IPS-15b (cell line): ENCODE results near the gene SENP3.

Experiments used
- H3K27me3 ChIP-seq: one replicate; pipeline ENCODE4 v1.6.1; 2013; ENCODE audit warnings: low read length; ENCODE audit not compliant: control insufficient read depth, insufficient read depth
- H3K36me3 ChIP-seq: one replicate; pipeline ENCODE4 v1.6.1; 2013; ENCODE audit warnings: low read length; ENCODE audit not compliant: control insufficient read depth, insufficient read depth
- H3K4me1 ChIP-seq: one replicate; pipeline ENCODE4 v1.6.1; 2013; ENCODE audit warnings: mild to moderate bottlenecking, low read length; ENCODE audit not compliant: control insufficient read depth, insufficient read depth
- H3K4me3 ChIP-seq: one replicate; pipeline ENCODE4 v1.5.1; 2013; ENCODE audit warnings: low read depth, low read length
- H3K9ac ChIP-seq: one replicate; pipeline ENCODE4 v1.6.1; 2013; ENCODE audit warnings: low read depth, mild to moderate bottlenecking, low read length
- H3K9me3 ChIP-seq: one replicate; pipeline ENCODE4 v1.6.1; 2013; ENCODE audit warnings: mild to moderate bottlenecking, low read length; ENCODE audit not compliant: control insufficient read depth, insufficient read depth

SENP3 gene

DNA sequence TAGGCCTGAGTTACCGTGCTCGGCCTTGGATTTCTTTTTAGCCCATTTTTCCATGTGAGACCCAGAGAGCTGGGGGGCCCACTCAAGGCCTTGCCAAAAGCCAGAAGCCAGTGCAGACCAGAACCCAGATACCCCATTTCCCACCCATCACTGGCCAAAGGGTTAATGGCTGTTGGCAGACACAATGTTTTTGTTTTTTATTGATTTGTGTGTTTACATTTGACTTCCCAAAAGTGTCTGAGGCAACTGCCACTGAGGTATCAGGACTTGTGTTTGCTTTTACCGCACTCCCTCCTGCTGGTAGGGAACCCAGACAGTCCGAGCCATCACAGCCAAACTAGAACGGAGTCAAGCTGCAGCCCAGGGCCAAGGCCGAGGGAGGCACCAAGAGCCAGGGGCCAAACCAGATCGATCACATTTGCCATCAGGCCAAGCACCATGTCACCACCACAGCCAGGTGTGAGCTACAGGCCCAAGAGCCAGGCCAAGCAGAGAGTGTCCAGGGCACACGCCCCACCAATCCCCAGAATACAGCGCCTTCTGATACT is 20.6 kb upstream of the SENP3 start:
- Histone ChIP-seq H3K9ac (no peak overlapping the region), H3K4me3 (no peak overlapping the region), H3K9me3 (peaks cover 4% of the 10 kb centered on the region), H3K36me3 (no peaks in the 10 kb centered on the region), H3K4me1 (no peaks in the 10 kb centered on the region), H3K27me3 (peaks cover 4% of the 10 kb centered on the region)

DNA sequence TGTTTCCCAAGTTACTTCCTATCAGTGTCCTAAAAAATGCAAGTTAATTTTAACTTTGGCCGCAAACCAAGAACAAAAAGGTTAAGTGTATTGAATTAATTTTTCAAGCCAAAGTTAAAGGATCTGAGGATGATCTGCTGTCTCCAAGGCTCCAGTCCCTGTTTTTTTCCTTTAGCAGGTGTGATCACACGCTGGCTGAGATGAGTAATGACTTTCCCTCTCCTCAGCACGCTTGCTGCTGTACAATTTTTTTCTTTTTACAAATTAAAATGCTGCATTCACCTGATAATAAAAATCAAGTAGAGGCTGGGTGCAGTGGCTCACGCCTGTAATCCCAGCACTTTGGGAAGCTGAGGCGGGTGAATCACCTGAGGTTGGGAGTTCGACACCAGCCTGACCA is 16.8 kb upstream of the SENP3 start:
- no peak overlapping the region for H3K4me3 ChIP-seq
- no peaks in the 10 kb centered on the region for H3K9me3 ChIP-seq
- H3K27me3 ChIP-seq, result peaks cover 9% of the 10 kb centered on the region
- no peak overlapping the region for H3K9ac ChIP-seq
- H3K36me3 ChIP-seq, result no peaks in the 10 kb centered on the region
- H3K4me1 ChIP-seq, result no peaks in the 10 kb centered on the region

DNA sequence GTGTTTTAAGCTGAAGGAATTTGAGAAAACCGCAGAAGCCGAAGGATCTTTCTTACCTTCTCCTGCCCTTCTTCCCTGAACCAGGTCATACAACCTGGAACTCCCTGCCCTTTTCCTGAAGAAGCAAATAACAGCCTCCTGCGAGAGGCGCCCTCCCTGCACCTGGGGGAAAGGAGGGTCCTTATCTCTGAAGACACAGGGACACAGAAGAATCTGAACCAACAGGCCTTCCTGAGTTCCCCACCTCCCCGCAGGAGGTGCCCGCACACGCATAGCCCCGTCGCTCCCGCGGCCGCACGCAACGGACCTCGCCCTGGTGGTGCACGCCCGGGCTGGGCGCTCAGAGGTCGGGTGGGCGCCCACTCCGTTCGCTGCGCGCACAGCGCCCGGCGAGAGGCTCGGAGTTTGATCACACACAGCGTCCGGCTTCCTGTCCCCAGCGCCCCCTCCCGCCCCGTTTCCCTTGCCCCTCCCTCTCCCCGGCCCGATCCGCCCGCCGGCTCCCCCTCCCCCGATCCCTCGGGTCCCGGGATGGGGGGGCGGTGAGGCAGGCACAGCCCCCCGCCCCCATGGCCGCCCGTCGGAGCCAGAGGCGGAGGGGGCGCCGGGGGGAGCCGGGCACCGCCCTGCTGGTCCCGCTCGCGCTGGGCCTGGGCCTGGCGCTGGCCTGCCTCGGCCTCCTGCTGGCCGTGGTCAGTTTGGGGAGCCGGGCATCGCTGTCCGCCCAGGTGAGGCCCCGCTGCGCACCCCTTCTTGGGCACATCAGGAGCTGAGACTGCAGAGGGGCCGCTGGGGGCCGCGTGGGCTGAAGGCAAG is 12.9 kb upstream of the SENP3 start, which contains the start of gene TNFSF12:
TNFSF12 (plus strand) TSS at position 474 of the 816 bp plus-strand sequence; CDS start at position 570, 96 bp downstream.
- Histone ChIP-seq H3K4me1 (no peaks in the 10 kb centered on the region), H3K9ac (peak within 1 kb of the TSS; percentile 3), H3K4me3 (peak within 1 kb of the TSS; percentile 63)

DNA sequence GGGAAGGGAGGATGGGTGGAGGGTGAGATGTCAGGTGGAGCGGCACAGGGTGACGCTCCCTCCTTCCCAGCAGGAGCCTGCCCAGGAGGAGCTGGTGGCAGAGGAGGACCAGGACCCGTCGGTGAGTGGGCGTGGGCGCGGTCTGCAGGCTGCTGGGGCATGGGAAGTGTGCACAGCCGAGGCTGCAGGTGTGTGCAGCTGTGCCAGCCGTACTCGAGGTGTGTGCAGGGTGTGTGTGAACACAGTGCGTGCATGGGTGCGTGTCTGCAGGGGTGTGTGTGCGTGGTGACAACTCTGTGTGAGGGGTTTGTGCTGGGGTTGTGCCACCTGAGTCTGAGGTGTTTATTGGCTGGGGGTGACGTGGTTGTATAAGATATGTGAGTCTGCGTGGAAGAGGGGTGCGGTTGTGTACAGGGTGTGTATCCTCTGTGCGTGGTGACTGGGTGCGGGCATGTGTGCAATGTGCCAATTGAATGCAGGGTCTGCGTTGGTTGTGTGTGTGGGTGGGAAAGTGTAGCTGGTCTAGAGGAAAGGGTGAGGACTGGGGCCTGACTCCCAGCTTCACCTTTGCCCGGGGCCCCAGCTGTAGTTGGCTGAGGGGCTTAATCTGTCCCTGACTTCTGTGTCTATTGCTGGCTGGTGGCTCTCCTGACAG is 12.2 kb upstream of the SENP3 start:
- Histone ChIP-seq H3K9me3 (no peaks in the 10 kb centered on the region), H3K4me1 (no peaks in the 10 kb centered on the region), H3K9ac (no peak overlapping the region), H3K36me3 (no peaks in the 10 kb centered on the region), H3K4me3 (peak overlapping the region; percentile 63), H3K27me3 (peaks cover 5% of the 10 kb centered on the region)

More for the DNA sequence above, 12.9 kb upstream of the SENP3 start, which contains the start of gene TNFSF12:
- Histone ChIP-seq H3K36me3 (no peaks in the 10 kb centered on the region), H3K9me3 (no peaks in the 10 kb centered on the region), H3K27me3 (peaks cover 5% of the 10 kb centered on the region)

DNA sequence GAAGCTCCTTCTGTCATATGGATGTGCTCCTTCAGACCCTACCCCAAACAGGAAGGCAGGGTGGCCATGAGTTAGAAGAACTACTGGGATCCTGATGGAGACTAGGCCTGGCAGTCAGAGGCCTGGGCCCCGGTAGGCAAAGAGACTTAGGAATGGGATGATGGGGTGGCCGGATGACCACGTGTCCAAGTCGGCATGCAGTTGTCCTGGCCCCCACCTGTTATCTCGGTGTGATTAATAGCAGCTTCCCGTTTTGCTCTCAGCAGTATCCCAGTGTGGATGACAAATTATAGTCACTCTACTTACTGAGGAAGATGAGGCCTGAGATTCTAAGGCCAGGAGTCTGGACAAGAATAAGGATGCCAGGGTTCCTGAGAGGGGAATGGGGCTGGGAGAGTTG is 11.4 kb upstream of the SENP3 start:
- H3K9ac ChIP-seq, result no peak overlapping the region
- no peaks in the 10 kb centered on the region for H3K36me3 ChIP-seq
- H3K27me3 ChIP-seq, result peaks cover 5% of the 10 kb centered on the region
- H3K4me1 ChIP-seq, result no peaks in the 10 kb centered on the region
- no peak overlapping the region for H3K4me3 ChIP-seq
- H3K9me3 ChIP-seq, result no peaks in the 10 kb centered on the region

DNA sequence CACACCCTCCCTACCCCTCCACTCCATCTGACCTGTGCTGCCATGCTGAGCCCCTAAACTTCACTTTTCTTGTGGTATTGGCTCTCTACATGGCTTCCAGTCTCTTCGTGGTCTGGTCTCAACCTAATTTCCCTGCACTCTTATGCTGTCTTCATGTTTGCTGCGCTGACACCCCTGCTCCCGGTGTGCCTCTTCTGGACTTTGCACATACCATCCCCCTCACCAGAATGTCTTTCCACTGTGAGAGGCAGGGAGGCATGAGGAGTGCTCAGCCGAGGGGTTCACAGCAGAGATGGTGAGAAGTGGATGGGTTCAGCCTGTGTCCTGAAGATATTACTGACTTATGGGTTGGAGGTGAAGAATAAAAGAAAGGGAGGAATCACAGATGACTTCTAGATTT is 10.3 kb upstream of the SENP3 start:
- Histone ChIP-seq H3K9ac (no peak overlapping the region), H3K36me3 (no peaks in the 10 kb centered on the region), H3K4me3 (no peak overlapping the region), H3K4me1 (peaks cover 2% of the 10 kb centered on the region), H3K9me3 (no peaks in the 10 kb centered on the region), H3K27me3 (peaks cover 5% of the 10 kb centered on the region)

DNA sequence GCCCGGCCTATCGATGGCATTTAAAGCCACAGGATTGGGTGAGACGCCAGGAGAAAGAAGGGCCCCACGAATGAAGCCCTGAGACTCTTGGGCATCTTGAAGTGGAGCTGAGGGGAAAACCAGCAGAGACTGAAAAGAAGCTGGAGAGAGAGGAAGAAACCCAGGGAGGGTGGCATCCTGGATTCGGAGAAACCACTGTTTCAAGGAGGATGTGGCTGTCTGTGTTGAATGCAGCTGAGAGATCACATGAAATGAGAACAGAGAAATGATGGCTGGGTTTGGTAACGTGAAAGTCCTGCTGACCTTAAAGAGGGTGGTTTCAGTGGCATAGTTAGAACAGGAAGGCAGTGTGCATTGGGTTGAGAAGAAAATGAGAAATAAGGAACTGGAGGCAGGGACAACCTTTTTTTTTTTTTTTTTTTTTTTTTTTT is 9.1 kb upstream of the SENP3 start:
- peaks cover 7% of the 10 kb centered on the region for H3K4me1 ChIP-seq
- peaks cover 5% of the 10 kb centered on the region for H3K27me3 ChIP-seq
- no peak overlapping the region for H3K4me3 ChIP-seq
- no peaks in the 10 kb centered on the region for H3K36me3 ChIP-seq
- no peaks in the 10 kb centered on the region for H3K9me3 ChIP-seq
- H3K9ac ChIP-seq, result no peak overlapping the region

DNA sequence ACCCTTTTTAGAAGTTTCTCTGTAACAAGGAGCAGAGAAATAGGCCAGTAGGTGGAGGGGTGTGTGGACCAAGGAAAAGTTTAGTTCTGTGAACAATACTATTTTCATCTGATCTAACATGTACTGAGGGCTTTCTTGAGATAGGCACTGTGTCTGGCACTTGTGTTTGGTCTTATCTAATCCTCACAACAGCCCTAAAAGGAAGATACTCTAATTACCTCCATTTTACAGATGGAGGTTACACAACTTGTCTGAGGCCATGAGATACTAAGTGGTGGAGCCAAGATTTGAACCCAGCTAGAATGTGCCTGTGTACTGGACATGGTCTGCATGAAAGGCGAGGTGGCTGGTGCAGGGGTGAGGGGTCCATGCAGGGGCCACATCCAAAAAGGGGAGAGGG is 8.4 kb upstream of the SENP3 start:
- Histone ChIP-seq H3K4me3 (no peak overlapping the region), H3K4me1 (peaks cover 8% of the 10 kb centered on the region), H3K9ac (no peak overlapping the region)

DNA sequence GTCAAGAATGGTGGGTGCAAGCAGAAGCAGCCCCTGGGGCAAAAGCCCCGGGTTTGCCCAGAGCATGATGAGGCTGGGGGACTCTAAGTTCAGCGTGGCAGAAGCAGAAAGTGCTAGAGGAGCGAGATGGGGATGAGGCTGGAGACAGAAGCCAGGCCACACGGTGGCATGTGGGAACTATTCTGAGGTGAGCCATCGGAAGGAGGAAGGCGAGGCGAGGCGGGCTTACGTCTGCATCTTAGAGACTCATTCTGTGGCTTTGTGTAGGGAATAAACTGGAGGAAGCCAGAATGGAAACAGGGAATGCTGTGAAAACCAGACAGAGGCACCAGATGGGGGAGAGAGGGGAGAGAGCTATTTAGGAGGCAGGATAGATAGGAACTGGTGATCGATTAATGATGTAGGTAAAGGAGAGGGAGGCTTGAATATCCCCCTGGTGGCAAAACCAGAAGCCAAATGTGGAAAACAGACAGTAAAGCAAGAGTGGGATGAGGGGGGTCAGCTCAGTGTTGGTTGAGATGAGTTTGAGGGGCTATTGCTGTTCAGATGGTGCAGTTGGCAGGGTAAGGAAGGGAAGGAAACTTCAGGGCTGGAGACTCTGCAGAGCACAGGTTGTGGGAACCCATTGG is 6.3 kb upstream of the SENP3 start:
- no peaks in the 10 kb centered on the region for H3K27me3 ChIP-seq
- H3K9ac ChIP-seq, result no peak overlapping the region
- H3K9me3 ChIP-seq, result no peaks in the 10 kb centered on the region
- no peak overlapping the region for H3K4me3 ChIP-seq
- H3K36me3 ChIP-seq, result no peaks in the 10 kb centered on the region
- peaks cover 18% of the 10 kb centered on the region for H3K4me1 ChIP-seq

More for the DNA sequence above, 8.4 kb upstream of the SENP3 start:
- Histone ChIP-seq H3K27me3 (peaks cover 5% of the 10 kb centered on the region), H3K36me3 (no peaks in the 10 kb centered on the region), H3K9me3 (no peaks in the 10 kb centered on the region)

DNA sequence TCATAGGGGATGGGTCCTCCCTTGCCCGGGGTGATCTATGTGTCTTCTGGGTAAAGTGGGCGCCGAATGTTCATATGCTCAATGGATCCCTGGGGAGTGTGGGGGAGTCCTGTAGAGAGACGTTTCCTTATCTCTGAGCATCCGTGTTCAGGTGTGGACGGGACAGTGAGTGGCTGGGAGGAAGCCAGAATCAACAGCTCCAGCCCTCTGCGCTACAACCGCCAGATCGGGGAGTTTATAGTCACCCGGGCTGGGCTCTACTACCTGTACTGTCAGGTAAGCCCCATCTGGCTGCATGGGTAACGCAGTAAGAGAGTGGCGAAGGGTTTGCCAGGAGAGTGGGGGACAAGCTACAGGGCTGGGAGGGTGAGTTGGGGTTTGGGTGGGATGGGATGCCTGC is 5.1 kb upstream of the SENP3 start:
- H3K4me3 ChIP-seq, result no peak overlapping the region
- no peaks in the 10 kb centered on the region for H3K9me3 ChIP-seq
- H3K27me3 ChIP-seq, result no peaks in the 10 kb centered on the region
- H3K4me1 ChIP-seq, result peaks cover 22% of the 10 kb centered on the region
- H3K9ac ChIP-seq, result no peak overlapping the region
- no peaks in the 10 kb centered on the region for H3K36me3 ChIP-seq

DNA sequence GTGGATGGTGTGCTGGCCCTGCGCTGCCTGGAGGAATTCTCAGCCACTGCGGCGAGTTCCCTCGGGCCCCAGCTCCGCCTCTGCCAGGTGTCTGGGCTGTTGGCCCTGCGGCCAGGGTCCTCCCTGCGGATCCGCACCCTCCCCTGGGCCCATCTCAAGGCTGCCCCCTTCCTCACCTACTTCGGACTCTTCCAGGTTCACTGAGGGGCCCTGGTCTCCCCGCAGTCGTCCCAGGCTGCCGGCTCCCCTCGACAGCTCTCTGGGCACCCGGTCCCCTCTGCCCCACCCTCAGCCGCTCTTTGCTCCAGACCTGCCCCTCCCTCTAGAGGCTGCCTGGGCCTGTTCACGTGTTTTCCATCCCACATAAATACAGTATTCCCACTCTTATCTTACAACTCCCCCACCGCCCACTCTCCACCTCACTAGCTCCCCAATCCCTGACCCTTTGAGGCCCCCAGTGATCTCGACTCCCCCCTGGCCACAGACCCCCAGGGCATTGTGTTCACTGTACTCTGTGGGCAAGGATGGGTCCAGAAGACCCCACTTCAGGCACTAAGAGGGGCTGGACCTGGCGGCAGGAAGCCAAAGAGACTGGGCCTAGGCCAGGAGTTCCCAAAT is 4.5 kb upstream of the SENP3 start:
- Histone ChIP-seq H3K9me3 (no peaks in the 10 kb centered on the region), H3K9ac (peak overlapping the region; percentile 37), H3K4me3 (peak overlapping the region; percentile 45), H3K4me1 (peaks cover 22% of the 10 kb centered on the region), H3K36me3 (no peaks in the 10 kb centered on the region), H3K27me3 (no peaks in the 10 kb centered on the region)
